Neural crest cell (in vitro differentiated cells): ENCODE data around the gene TEAD3. TPM values are rescaled to one million over a fixed set of nuclear protein-coding genes. Genes with fewer than 3 reads are reported as not detected.
A peak's percentile ranks its signal among the peaks of the same experiment; 100 is the strongest.
"Not testable (repeated sequence)": the region's sequence is repeated elsewhere in the genome, so short reads cannot be mapped to it uniquely, and the experiment has no call there.

ENCODE experiments used
- DNase-seq: peaks from one replicate; pipeline ENCODE4 v3.0.0; 2021; ENCODE audit warnings: low read depth, mixed read lengths, low spot score
- H3K27ac Mint-ChIP-seq: one replicate; pipeline ENCODE4 v1.8.0; 2021; ENCODE audit warnings: mild to moderate bottlenecking, mixed read lengths; ENCODE audit not compliant: unreplicated experiment
- H3K27me3 Mint-ChIP-seq: 2 replicates; pipeline ENCODE4 v1.8.0; 2021; ENCODE audit warnings: low read depth, mild to moderate bottlenecking, mixed read lengths
- H3K36me3 Mint-ChIP-seq: 2 replicates; pipeline ENCODE4 v1.8.0; 2021; ENCODE audit warnings: low read depth, mild to moderate bottlenecking, mixed read lengths
- H3K4me1 Mint-ChIP-seq: 2 replicates; pipeline ENCODE4 v1.8.0; 2021; ENCODE audit warnings: mixed read lengths
- H3K4me3 Mint-ChIP-seq: one replicate; pipeline ENCODE4 v1.8.0; 2021; ENCODE audit warnings: mild to moderate bottlenecking, mixed read lengths
- H3K9me3 Mint-ChIP-seq: 2 replicates; pipeline ENCODE4 v1.8.0; 2021; ENCODE audit warnings: mixed read lengths
- total RNA-seq: library from RNA; stranded (reverse); gene quantifications from 2 replicates; pipeline ENCODE4 v1.2.1, GENCODE V29; 2021
- TF ChIP-seq, protein P1 (sequence below): fragments of 200-600 bp; sonication (generic); conservative IDR thresholded peaks from 2 replicates; pipeline ENCODE4 v1.5.0; 2021; ENCODE audit warnings: antibody characterized with exemption, mild to moderate bottlenecking

Gene TEAD3
- total RNA-seq, 1 donor from 2014 or later = 19.2 TPM

- TF ChIP-seq, protein P1, sequence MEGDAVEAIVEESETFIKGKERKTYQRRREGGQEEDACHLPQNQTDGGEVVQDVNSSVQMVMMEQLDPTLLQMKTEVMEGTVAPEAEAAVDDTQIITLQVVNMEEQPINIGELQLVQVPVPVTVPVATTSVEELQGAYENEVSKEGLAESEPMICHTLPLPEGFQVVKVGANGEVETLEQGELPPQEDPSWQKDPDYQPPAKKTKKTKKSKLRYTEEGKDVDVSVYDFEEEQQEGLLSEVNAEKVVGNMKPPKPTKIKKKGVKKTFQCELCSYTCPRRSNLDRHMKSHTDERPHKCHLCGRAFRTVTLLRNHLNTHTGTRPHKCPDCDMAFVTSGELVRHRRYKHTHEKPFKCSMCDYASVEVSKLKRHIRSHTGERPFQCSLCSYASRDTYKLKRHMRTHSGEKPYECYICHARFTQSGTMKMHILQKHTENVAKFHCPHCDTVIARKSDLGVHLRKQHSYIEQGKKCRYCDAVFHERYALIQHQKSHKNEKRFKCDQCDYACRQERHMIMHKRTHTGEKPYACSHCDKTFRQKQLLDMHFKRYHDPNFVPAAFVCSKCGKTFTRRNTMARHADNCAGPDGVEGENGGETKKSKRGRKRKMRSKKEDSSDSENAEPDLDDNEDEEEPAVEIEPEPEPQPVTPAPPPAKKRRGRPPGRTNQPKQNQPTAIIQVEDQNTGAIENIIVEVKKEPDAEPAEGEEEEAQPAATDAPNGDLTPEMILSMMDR = no peak
- Mint-ChIP-seq H3K36me3 (no peaks in the 10 kb centered on the region), H3K9me3 (no peaks in the 10 kb centered on the region), H3K4me3 (no peak overlapping the region), H3K4me1 (peaks cover 6% of the 10 kb centered on the region), H3K27ac (no peak overlapping the region), H3K27me3 (no peaks in the 10 kb centered on the region)
- DNase-seq = no peak
Measured at GRCh38 chr6:35522151-35522550, 25.3 kb upstream of the TEAD3 start.

- Mint-ChIP-seq H3K4me1 (peaks cover 6% of the 10 kb centered on the region), H3K27ac (no peak overlapping the region), H3K27me3 (no peaks in the 10 kb centered on the region)
Measured at GRCh38 chr6:35521235-35521634, 24.4 kb upstream of the TEAD3 start.

GRCh38 chr6:35519313-35520015 is 22.6 kb upstream of the TEAD3 start:
- no peak for DNase-seq
- Mint-ChIP-seq H3K9me3 (no peaks in the 10 kb centered on the region), H3K36me3 (no peaks in the 10 kb centered on the region), H3K27me3 (no peaks in the 10 kb centered on the region), H3K27ac (no peak overlapping the region), H3K4me3 (no peak overlapping the region), H3K4me1 (peaks cover 6% of the 10 kb centered on the region)
- TF ChIP-seq, protein P1 = no peak

More at GRCh38 chr6:35521235-35521634, 24.4 kb upstream of the TEAD3 start:
- Mint-ChIP-seq H3K9me3 (no peaks in the 10 kb centered on the region), H3K36me3 (no peaks in the 10 kb centered on the region), H3K4me3 (no peak overlapping the region)
- DNase-seq = no peak
- TF ChIP-seq, protein P1 = no peak

- Mint-ChIP-seq H3K4me3 (no peak overlapping the region), H3K27ac (peak overlapping the region; percentile 83), H3K27me3 (no peaks in the 10 kb centered on the region), H3K4me1 (peaks cover 6% of the 10 kb centered on the region), H3K9me3 (no peaks in the 10 kb centered on the region), H3K36me3 (no peaks in the 10 kb centered on the region)
- TF ChIP-seq, protein P1 = no peak
- DNase-seq = no peak
Measured at GRCh38 chr6:35518566-35519312, 21.9 kb upstream of the TEAD3 start.

- not testable (repeated sequence) for H3K4me3 Mint-ChIP-seq, H3K9me3 Mint-ChIP-seq, DNase-seq, H3K36me3 Mint-ChIP-seq, H3K27ac Mint-ChIP-seq, H3K4me1 Mint-ChIP-seq, H3K27me3 Mint-ChIP-seq
Measured at GRCh38 chr6:35517978-35518377, 21.1 kb upstream of the TEAD3 start.

GRCh38 chr6:35516712-35517111 is 19.8 kb upstream of the TEAD3 start:
- H3K4me3 Mint-ChIP-seq = no peak overlapping the region
- no peak overlapping the region for H3K27ac Mint-ChIP-seq
- H3K4me1 Mint-ChIP-seq = no peaks in the 10 kb centered on the region
- TF ChIP-seq, protein P1 = no peak
- DNase-seq = no peak
- no peaks in the 10 kb centered on the region for H3K9me3 Mint-ChIP-seq
- H3K36me3 Mint-ChIP-seq = no peaks in the 10 kb centered on the region
- H3K27me3 Mint-ChIP-seq = no peaks in the 10 kb centered on the region

DNA sequence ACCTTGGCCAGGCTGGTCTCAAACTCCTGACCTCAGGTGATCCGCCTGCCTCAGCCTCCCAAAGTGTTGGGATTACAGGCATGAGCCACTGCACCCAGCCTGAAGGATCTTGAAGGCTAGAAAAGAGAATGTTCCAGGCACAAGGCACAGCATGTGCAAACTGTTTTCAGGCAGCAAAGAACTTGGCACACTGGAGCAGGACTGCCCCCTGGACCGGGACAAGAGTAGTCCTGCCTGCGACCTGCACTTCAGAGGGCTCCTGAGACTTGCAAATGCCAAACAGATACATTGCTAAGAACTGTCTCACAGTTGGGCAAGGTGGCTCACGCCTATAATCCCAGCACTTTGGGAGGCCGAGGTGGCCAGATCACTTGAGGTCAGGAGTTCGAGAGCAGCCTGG is 19.1 kb upstream of the TEAD3 start:
- H3K27ac Mint-ChIP-seq, H3K4me1 Mint-ChIP-seq, H3K4me3 Mint-ChIP-seq, H3K36me3 Mint-ChIP-seq, DNase-seq, H3K27me3 Mint-ChIP-seq, H3K9me3 Mint-ChIP-seq: not testable (repeated sequence)
